SH-SY5Y (cell line): ENCODE results near the gene SLC24A3.

ENCODE experiments used
- GATA2 ChIP-seq: IDR thresholded peaks from 2 replicates; pipeline ENCODE4 v1.6.1; 2011; ENCODE audit warnings: mild to moderate bottlenecking, low read depth, low read length
- GATA3 ChIP-seq: IDR thresholded peaks from 2 replicates; pipeline ENCODE4 v1.6.1; 2011; ENCODE audit warnings: low read depth, mild to moderate bottlenecking, low read length, moderate library complexity

Gene SLC24A3

DNA sequence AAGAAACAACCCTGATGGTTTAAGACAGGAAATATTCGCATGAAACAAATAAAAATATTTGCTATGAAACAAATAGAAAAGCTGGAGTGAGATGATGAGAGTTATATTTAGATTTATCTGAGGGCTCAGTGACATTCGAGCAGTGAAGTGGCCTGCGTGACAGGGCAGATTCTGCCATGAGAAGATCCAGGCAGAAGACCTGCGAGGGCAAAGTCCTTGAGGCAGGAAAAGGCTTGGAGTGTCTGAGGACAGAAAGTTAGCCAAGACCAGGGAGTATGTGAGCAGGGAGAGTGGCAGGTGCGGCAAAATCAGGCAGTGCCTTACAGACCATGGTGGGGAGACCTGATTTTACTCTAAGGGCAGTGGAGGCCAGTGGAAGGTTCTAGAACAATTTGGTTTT, 478.7 kb downstream of the SLC24A3 start:
- no peak for TF ChIP-seq GATA3
- no peak for TF ChIP-seq GATA2

- TF ChIP-seq GATA3 (no peak), GATA2 (no peak)
These were observed 479.7 kb downstream of the SLC24A3 start for GRCh38 chr20:19692100-19692499.

DNA sequence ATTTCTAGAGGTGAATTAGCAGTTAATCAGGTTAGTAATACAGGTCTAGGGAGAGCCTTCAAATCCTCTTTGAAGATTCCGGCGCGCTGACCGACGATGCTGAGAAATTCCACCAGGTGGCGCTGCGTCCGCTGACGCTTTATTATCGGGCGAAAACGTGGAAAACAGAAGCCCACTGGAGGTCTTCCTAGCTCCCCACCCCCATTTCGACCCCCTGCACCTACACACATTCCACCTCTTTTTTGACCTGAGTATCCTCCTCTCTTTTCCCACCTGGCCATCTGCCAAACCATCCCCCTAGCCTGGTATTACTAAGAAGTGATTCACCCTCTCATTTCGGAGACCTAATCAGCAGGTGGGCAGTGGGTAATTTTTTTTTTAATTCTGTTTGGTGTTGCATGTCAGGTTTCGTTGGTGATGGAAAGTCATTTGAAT, 480.3 kb downstream of the SLC24A3 start:
- no peak for TF ChIP-seq GATA3
- TF ChIP-seq GATA2, result no peak

DNA sequence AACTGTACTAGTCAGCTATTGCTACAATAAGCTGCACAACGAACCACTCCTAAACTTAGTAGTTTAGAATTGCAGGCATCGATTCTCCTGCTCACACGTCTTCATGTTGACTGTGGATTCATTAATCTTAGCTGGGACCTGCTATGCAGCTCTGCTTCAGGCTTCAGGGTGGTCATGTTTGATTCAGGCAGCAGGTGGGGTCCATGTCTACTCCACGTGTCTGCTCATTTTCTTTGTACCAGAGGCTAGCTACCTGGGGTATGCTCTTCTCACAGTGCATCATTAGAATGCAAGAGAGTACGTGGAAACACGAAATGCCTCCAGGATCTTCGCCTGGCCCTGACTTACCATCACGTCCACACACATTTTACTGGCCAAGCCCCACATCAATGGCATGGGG, 481.1 kb downstream of the SLC24A3 start:
- no peak for TF ChIP-seq GATA3
- no peak for TF ChIP-seq GATA2

DNA sequence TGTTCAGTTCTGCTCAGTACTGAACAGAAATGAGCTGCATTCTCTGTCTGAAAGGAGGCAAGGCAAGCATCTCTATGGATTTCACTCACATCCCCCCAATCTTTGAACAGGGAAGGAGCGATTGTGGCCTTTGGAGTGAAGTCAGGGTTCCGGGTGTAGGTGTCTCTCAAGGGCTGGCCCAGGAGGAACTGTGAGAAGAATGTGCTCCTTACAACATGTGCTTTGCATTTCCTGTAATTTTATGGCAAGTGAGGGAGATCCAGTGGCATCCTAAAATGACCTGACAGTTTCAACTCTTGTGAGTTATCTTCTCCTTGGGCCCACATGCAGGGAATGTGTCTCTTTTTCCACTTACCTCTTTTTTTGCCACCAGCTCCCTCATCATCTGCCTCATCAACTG, 482.6 kb downstream of the SLC24A3 start:
- TF ChIP-seq GATA3, result no peak
- TF ChIP-seq GATA2, result no peak

- TF ChIP-seq GATA2 (no peak), GATA3 (no peak)
These were observed 484.2 kb downstream of the SLC24A3 start for GRCh38 chr20:19696620-19697019.

GRCh38 chr20:19697415-19697814, 485.0 kb downstream of the SLC24A3 start:
- TF ChIP-seq GATA2, result no peak
- no peak for TF ChIP-seq GATA3

- no peak for TF ChIP-seq GATA2
- TF ChIP-seq GATA3, result no peak
These were observed 486.9 kb downstream of the SLC24A3 start for GRCh38 chr20:19699180-19699971.

- TF ChIP-seq GATA3 (no peak), GATA2 (no peak)
These were observed 489.0 kb downstream of the SLC24A3 start for GRCh38 chr20:19701429-19701828.

- TF ChIP-seq GATA3, result no peak
- no peak for TF ChIP-seq GATA2
These were observed 494.0 kb downstream of the SLC24A3 start for GRCh38 chr20:19706463-19706862.

- TF ChIP-seq GATA3 (no peak), GATA2 (no peak)
These were observed 497.3 kb downstream of the SLC24A3 start for GRCh38 chr20:19709635-19710335.

- TF ChIP-seq GATA2, result no peak
- TF ChIP-seq GATA3, result no peak
These were observed 498.1 kb downstream of the SLC24A3 start for GRCh38 chr20:19710336-19711120.

DNA sequence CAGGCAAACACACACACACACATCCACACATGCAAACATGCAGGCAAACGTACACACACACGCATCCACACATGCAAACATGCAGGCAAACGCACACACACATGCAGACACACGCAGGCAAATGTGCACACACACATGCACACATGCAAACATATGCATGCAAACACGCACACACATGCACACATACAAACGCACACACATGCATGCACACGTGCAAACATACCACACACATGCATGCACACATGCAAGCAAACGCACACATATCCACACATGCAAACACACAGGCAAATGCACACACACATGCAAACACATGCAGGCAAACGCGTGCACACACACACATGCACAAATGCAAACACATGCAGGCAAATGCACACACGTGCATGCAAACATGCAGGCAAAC, 498.7 kb downstream of the SLC24A3 start:
- TF ChIP-seq GATA3, result no peak
- no peak for TF ChIP-seq GATA2

DNA sequence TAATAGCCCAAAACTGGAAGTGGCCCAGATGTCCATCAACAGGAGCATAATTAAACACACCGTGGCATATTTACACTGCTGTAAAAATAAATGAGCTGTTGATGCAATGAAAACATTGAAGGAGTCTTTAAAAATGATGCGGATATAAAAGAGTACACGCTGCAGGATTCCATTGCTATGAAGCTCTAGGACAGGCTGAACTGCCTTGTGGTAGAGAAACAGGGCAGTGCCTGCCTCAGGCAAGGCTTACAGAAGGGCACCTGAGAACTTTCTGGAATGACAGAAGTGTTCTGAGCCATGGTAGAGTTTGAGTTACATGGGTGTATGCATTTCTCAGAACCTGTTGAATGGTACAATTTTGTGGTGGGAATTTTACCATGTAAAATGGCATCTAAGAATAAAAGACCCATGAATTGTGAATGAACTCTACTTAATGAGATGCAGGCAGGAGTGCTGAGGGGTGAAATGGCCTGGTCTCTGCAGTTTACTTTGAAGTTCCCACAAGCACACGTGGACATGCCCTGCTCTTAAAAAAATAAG, 500.3 kb downstream of the SLC24A3 start:
- TF ChIP-seq GATA2 (no peak), GATA3 (no peak)
